Islet of Langerhans (tissue), 1 donor: Measurements from ENCODE around the gene NUDT8.

Source experiments
- FAIRE-seq: peaks from one replicate; lab custom pipeline; 2011; peaks lifted over from hg19 to GRCh38; lab: Jason Lieb, UNC

NUDT8 gene, protein sequence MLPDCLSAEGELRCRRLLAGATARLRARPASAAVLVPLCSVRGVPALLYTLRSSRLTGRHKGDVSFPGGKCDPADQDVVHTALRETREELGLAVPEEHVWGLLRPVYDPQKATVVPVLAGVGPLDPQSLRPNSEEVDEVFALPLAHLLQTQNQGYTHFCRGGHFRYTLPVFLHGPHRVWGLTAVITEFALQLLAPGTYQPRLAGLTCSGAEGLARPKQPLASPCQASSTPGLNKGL

DNA sequence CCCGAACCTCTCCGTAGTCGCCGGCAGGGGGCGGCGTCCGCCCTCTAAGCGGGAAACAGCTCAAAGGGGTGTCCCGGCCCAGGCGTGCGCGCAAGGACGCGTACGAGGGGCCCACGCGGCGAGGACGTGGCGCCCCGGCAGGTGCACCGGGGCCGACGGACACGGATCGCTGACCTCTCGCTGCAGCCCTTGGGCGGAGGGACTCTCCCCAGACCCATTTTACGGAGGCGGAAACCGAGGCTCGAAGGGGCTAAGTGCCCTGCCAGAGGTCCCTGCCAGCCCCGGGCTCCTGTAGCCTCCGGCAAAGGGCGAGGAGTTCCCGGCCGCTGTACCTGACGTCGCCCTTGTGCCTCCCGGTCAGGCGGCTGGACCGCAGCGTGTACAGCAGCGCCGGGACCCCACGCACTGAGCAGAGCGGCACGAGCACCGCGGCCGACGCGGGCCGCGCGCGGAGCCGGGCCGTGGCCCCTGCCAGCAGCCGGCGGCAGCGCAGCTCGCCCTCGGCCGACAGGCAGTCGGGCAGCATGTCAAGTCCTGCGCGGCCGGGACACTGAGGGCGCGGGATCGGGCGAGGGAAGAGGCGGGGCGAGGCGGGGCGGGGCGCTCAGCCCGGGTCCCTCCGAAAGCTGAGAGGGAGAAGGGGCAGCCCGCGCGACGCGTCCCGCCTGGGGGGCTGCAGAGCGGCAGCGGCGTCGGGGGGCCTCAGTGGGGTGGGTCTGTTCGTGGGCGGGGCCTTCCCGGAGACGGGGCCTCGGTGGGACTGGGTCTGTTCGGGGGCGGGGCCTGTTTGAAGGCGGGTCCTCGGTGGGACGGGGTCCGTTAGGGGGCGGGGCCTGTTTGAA, at the start of gene NUDT8:
NUDT8 (minus strand) TSS at position 552 of the 842 bp plus-strand sequence; CDS start at position 526, 26 bp downstream.
- no peak for FAIRE-seq

DNA sequence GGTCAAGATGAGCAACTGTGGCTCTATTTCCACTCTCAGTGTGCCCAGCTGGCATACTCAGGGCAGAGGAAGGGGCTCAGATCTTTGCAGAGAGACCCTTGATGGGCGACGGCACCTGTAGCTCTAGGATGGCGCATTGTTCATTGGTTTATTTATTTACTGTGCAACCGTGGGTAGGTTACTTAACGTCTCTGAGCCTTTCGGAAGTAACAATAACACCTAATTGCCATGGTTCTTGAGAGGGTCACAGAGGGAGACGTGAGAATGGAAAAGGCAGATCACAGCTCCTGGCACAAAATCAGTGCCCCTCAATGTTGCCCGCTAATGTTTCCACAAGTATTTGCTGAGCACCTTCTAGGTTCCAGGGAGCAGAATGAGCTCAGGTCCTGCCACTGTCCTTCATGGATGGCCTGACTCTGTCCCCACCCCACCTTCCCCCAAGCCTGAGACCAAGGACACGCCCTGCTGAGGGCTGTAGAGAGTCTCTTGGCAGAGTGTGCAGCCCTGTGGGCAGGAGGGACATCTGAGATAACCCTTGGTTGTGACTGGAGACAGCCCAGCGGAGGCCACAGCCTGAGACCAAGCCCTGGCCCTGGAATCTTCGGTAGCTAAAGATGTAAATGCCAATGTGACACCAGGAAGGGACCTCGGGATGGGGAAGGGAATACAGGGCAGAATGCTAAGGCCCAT, 45.5 kb upstream of the NUDT8 start:
- FAIRE-seq: no peak

DNA sequence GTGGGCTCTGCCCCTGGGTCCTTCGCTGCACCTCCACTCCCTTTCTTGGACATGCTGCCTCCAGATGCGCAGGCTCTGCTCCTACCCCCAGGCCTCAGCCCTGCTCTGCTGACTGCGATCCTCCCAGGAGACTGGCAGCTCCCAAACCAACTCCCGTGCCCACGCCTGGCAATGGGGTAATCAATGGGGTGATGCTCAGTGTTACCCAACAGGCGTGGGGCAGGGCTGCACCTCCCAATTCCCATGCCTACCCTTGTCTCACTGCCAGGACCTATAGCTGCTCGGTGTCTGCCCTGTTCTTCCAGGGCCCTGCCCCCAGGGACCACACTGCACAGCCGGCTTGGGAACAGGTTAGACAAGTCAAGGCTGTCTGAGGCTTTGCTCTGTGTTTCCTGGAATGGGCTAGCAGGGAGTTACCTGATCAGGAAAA, 44.7 kb upstream of the NUDT8 start, which contains the start of gene ALDH3B2:
ALDH3B2 (minus strand) TSS at position 182 of the 430 bp plus-strand sequence. CDS start 7,688 bp downstream, outside the sequence.
- FAIRE-seq: no peak

DNA sequence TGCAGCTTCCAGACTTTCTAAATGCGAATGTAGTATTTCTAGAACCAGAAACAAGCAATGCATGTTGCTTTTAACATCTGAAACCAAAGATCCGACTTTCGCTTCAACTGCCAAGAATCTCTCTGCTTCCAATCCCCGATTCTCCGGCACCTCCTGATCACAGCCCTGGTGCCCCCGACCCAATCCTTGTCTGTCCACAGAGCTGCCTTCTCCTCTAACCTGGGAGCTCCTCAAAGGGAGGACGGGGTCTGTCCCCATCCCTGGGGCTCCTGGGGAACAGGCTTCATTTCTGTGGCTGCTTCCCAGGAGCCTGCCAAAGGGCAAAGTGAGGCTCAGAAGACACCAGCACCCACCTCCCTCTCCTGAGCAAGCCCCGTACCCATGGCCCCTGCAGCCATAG, 44.2 kb upstream of the NUDT8 start:
- no peak for FAIRE-seq

DNA sequence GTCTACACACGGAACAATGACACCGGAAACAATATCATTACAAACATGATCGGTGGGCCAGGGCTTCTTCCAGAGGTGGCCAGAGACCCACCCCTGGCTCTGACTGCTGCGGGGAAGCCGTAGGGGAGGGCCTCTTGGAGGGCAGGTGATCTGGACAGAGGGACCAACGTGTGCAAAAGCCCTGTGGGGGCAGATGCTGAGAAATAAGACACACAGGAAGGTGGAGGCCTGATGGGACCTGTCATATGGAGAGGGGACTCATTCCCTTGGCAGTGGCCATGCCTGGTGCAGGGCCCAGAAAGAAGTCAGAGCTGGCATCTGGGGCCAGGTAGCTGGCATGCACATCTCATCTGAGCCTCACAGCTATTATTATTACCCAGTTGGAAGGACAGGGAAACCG, 43.6 kb upstream of the NUDT8 start:
- FAIRE-seq: no peak

DNA sequence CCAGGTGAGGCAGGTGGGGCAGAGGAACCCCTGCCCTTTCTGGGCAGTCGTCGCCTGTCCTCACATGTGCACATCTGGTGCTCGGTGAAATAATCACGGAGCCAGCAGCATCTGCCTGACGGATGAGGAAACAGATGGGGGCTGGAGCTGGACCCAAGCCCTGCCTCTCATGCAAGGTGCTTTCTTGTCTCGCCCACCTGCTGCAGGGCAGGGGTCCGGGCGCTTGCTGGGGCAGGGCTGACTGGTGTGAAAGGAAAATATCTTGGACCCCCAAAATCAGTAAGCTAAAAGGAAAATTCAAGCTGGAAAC, 41.4 kb upstream of the NUDT8 start:
- FAIRE-seq: no peak

DNA sequence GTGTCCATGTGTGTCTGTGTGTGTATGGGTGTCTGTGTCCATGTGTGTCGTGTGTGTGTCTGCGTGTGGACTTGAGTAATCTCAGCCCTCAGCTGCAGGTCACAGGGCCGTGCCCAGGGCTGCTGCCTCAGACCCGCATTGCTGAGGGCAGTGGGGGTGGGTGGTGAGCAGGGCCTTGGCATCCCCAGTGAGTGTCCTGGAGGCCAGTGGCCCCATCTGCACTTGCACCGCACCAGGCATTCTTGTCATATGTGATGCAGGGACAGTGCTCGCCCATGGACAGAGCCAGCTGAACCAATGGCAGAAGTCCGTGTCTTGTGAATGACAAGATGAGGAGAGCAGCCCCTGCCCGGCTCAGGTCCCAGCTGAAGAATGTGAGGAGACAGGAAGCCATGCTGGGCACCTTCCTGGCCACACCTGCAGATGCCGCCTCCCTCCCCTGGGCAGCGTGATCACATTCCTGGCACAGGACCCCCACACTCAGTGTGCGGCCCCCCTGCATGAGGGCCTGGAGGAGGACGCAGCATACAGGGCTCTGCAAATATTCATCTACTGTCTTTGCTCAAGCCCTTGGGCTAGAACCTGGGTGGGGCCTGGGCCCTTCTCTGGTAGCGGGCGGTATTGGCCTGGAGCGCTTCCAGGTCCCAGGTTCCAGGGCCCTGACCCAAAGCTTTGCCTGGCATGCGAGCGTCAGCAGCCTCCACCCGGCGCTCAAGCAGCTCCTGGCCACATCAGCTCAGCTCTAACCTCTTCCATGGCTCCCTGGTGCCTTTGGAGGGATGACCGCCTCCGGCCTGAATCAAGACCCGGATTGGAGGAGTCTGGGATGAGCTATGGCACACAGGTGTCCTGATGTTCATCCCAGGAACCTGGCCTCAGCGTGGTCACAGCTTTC, 40.8 kb upstream of the NUDT8 start:
- no peak for FAIRE-seq

DNA sequence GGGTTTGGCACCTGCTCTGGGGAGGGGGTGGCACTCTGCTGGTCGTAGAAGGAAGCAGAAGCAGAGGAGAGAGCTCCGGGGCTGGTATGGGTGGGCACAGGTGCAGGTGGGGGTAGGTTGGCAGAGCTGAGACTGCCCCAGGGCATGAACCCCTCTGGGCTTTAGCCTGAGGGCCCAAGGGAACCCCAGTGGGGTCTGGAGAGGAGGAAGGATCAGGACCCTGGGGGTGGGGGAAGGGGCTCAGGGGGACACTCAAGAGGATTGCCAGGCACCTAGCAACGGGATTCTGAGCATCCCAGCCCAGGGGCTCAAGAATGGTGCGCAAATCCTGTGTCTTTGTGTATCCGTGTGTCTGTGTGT, 38.4 kb upstream of the NUDT8 start:
- no peak for FAIRE-seq

DNA sequence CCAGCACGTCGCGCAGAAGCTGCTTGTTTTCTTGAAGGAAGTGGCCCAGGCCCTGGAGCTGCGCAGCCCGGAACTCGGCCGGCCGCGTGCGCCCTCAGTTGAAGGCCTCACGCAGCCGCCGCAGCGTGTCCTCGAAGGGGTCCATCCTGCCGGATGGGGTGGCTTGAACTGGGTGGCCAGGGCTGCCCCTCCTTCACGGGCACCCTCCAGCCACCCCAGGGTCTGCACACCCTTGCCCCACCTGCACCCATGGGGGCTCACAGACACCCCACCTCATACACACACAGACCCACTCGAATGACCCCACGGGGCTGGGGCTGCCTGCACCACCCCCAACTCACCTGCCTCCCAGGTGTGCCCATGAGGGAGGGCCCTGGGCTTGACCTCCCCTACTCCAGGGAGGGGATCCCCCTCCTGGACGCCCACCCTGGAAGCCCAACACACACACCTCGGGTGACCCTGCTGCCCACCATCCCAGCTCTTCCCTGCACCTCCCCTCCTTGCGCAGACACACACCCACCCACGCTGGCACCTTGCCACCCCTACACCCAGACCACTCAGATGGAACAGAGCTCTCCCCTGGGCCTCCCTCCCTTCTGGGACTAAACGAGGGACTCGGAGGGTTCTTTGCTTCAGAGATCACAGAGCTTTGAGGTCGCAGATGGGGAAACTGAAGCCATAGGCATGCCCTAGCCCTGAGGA, 37.9 kb upstream of the NUDT8 start:
- no peak for FAIRE-seq

DNA sequence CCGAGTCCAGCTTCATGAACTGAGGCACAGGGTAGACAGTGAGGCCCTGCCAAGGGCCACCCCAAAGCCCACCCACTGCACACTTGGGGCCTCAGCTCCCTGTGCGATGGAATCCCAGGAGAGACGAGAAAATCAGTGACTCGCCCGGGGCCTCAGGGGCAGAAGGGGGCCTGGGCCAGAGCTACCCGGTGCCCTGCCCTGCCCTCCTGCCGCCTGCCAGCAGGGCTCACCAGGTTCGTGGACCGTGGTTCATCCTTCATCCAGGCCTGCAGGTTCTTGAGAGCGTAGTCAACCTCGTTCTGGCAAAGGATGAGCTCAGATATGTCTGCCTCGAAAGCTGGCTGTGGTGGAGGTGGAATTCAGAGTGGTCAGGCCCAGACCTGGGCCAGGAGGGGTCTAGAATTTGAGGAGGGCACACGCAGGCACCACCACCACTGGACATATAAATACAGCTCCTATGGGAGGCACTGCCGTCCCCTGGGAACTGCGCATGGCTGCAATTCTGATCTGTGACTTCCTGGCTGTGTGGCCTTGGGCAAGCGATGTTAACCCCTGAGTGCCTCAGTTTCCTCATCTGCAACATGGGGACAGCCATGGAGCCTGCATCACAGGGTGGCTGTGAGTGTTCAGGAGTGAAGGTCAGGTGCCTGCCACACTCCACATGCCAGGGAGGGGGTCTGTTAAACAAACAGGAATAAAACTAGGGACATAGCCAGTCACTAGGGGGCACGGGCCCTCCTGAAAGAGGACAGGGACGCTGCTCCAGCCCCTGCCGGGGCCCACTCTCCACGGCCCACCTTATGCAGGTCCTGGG, 37.1 kb upstream of the NUDT8 start:
- FAIRE-seq: no peak

DNA sequence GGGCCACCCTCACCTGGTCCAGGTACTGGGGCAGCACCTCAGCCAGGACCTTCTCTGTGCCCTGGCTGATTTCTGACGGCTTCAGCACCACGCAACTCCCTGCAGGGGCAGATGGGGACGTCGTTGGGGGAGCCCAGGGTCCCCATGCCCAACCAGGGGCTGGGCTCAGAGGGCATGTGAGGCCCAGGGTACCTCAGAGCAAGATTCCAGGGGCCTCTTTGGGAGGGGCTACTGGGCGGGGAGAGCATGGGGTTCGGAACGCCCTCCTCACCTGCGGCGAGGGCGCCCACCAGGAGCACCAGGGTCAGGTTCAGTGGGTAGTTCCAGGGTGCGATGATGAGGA, 36.5 kb upstream of the NUDT8 start:
- FAIRE-seq: no peak

DNA sequence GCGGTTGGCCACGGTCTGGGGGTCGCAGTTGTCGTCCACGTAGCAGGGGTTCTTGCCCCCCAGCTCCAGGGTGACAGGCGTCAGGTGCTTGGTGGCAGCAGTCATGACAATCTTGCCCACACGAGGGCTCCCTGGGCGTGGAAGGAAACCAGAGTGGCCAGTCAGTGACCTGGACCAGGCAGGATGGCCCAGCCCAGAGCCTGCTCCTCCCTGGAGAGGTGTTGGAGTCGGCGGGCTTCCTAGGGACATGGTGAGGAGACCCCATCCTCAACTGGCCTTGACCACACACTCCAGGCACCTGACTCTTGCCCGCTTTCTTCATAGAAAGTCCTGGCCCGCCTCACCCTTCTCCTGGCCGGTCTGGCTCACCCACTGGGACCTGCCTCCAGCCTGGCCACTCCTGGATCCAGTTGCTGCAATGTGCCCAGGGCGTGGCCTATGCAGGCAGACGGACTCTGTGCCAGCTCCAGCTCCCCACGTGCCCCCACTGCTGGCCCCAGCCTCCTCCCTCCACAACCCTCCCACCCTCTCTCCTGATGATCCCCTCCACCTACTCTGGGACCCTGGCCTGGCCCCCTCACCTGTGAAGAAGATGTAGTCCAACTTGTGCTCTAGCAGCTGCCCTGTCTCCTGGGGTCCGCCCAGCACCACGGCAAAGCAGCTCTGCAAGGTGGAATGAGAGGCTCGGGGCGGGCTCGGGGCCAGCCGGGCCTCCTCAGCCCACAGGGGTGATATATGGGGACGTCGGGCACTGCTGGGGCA, 36.0 kb upstream of the NUDT8 start:
- FAIRE-seq: no peak

DNA sequence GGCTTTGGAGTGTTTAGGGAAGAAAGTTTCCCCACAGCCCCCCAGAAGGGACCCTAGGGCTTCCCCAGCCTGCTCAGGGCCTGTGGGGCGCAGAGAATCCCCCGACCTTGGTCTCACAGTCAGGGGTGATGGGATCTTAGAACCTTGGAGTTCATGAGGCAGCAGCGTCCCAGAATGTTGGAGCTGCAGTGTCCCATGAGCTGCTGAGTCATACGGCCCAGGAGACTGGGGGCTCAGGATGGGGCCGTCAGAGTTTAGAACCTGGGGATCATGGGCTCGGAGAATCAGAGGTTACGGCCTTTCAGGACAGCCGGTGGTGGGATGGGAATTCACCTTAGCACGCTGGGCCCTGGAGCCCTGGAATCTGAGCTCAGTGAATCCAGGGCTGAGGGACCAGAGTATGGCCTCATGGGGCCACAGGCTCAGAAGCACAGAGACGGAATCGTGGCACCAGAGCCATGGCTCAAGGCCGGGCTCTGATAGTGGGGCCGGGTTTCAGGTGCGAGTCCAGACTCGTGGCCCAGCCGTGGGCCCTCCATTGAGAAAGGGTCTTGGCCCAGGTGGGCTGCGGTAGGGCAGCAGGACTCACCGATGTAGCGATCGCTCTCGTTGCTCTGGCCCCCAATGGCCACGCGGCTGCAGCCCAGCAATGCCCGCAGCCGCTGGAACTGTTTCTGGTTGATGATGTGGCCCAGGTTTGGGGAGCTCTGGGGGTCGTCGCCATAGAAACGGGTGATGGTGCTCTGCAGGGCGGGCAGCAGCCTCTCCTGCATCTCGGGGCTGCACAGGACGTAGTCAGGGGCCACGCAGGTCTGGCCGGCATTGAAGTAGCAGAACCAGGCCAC, 35.2 kb upstream of the NUDT8 start:
- no peak for FAIRE-seq

DNA sequence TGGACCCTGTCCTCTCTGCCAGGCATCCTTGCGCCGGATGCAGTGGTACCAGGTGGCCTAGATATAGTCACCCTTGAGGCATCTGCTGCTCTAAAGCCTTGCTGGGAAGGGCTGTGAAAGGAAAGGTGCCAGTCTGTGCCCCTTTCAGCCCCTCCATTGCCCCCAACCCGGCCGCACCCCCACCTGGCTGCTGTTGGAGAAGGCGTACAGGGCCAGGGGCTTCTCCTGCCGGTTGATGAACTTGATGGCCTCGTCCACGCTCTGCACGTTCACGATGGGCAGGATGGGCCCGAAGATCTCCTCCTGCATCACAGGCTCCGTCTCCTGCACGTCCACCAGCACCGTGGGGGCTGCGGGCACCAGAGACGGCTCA, 34.5 kb upstream of the NUDT8 start:
- FAIRE-seq: no peak

DNA sequence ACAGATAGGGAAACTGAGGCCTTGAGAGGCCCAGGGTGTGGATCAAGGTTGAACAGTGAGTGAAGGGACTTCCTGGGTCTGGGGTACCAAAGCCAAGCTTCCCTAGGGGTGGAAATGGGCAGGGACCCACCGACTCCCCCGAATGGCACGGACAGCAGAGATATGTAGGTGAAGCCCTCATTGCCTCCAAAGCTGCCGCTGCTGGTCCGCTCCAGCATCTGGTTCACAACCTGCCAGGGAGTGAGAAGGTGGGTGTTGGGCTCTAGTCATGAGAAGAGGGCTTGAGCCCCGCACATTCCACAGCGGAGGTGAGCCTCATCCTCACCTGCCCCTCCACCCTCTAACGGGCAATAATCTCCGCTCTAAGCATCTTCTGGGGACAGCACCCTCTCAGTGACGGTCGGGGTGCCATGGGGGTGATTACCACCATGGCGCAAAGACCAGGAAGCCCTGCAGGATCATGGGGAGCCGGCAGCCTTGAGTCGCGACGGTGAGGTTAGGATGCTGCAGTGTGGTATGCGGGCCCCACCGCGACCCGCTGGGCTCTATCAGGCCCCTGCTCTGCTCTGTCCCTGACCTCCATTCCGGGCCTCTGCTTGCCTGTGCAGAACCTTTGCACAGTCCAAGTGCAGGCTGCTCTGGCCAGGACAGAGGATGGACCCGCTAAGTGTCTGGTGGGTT, 33.9 kb upstream of the NUDT8 start:
- no peak for FAIRE-seq

DNA sequence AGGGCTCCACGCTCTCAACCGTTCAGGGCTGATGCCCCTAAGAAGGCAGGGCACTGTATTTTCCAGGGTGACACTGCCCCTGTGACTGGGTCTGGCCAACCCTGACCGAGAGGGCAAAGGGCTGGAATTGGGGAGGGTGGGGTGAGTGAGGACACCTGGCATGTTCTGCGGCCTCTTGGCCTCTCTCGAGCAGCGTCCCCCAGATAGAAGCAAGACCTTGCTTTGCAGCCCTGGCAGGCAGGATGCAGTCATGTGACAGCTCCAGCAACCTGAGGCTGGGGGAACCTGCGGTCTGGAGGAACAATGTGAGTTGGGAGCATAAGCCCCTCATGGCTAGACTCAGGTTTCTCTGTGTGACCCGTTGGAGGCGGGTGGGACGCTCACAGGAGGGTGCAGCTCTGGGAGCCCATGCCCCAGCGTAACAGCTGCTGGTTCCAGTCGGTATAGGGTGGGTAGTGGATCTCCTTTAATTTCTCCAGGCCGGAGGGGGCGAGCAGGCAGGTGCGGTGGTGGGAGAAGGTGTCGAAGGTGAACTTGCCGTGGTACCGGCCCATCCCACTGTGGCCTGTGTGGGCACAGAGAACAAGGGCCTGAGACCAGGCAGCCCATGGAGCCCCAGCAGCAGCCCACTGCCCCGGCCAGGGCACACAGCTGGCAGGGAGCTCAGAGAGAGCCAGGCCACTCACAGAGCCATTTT, 33.2 kb upstream of the NUDT8 start:
- no peak for FAIRE-seq

DNA sequence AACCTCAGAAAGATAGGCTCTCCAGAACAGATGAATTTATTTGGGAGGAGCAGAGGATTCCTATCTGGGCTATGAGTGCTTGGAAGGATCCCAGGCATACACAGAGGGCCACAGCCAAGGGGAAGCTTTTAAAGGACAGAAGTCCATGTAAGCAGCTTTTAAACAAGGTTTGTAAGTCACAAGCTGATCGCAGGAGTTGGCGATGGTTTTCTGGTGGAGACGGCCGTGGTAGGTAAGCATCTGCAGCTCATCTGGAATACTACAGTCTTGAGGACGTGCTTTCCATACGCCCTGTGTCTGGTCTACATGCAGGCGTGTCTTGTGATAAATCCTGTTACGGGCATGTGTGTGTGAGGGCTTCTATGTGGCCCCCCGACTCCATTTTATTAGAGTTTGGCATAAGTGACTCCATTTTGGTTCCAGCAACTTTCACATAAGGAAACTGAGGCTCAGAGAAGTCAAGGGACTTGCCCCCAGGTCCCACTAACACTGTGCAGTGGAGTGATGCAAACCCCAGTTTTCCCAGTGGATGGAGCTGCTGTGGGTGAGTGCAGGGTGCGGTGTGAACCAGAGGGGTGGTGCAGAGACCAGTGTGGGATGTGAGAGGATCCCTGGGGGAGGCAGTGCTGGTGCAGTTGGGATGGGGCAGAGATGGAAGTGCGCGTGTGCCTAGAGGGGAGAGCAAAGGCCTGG, 32.6 kb upstream of the NUDT8 start:
- FAIRE-seq: no peak
